SH-SY5Y (cell line): ENCODE data around the gene FBXO24.

Source experiments
- GATA2 ChIP-seq: IDR thresholded peaks from 2 replicates; pipeline ENCODE4 v1.6.1; 2011; ENCODE audit warnings: mild to moderate bottlenecking, low read depth, low read length
- GATA3 ChIP-seq: IDR thresholded peaks from 2 replicates; pipeline ENCODE4 v1.6.1; 2011; ENCODE audit warnings: low read depth, mild to moderate bottlenecking, low read length, moderate library complexity

GRCh38 chr7:100632951-100633717 lies 47.0 kb downstream of the FBXO24 start:
- TF ChIP-seq GATA2, result no peak
- no peak for TF ChIP-seq GATA3
